CD14-positive monocyte (primary cell): ENCODE measurements around the gene PHACTR3. TPM values are rescaled to one million over a fixed set of nuclear protein-coding genes. Genes with fewer than 3 reads are reported as not detected.

Experiments
- DNase-seq, 3 donors: peaks; one replicate each; pipeline ENCODE4 v3.0.0-alpha.2; 2011 to 2022
- H2AFZ ChIP-seq: 2 replicates; pipeline ENCODE4 v1.6.0; 2012; ENCODE audit warnings: mild to moderate bottlenecking, low read depth, low read length, inconsistent platforms; ENCODE audit not compliant: insufficient read depth, poor library complexity, severe bottlenecking
- H3K27ac ChIP-seq, 2 donors: 1 replicate in 1 of 2; 2 replicates in 1 of 2; pipeline ENCODE4 v1.5.1; 2012 to 2013; ENCODE audit warnings: low read length in 2 of 2, control low read depth in 1 of 2, inconsistent platforms in 1 of 2, low read depth in 1 of 2, mild to moderate bottlenecking in 1 of 2
- H3K27me3 ChIP-seq, 2 donors: one replicate each; pipeline versions ENCODE4 v1.6.0 to v1.6.1; 2011 to 2013; ENCODE audit warnings: low read length in 2 of 2; ENCODE audit not compliant: control insufficient read depth in 2 of 2, insufficient read depth in 2 of 2
- H3K36me3 ChIP-seq, 2 donors: replicated peaks in 1 of 2; 1 replicate in 1 of 2; 2 replicates in 1 of 2; pipeline versions ENCODE4 v1.5.1 to v1.6.1; 2012 to 2013; ENCODE audit warnings: low read length in 2 of 2, control low read depth in 1 of 2, inconsistent platforms in 1 of 2, mild to moderate bottlenecking in 1 of 2; ENCODE audit not compliant: insufficient read depth in 2 of 2, control insufficient read depth in 1 of 2
- H3K4me1 ChIP-seq, 2 donors: 1 replicate in 1 of 2; 2 replicates in 1 of 2; pipeline versions ENCODE4 v1.5.1 to v1.6.1; 2012 to 2013; ENCODE audit warnings: low read length in 2 of 2, control low read depth in 1 of 2, inconsistent platforms in 1 of 2, mild to moderate bottlenecking in 1 of 2, moderate library complexity in 1 of 2; ENCODE audit not compliant: insufficient read depth in 2 of 2, control insufficient read depth in 1 of 2
- H3K4me2 ChIP-seq: replicated peaks from 2 replicates; pipeline ENCODE3; 2012; ENCODE audit warnings: low read length, moderate library complexity, mild to moderate bottlenecking; ENCODE audit not compliant: poor library complexity, severe bottlenecking; ENCODE audit errors: extremely low read depth
- H3K4me3 ChIP-seq, 3 experiments: fragments of 200-600 bp in 1 of 3; sonication (generic) in 1 of 3; replicated peaks in 1 of 3; 1 replicate in 2 of 3; 2 replicates in 1 of 3; pipeline ENCODE4 v1.5.1; 2011 to 2013; ENCODE audit warnings: low read length in 3 of 3, mild to moderate bottlenecking in 3 of 3, control low read depth in 2 of 3, low read depth in 2 of 3, inconsistent platforms in 1 of 3, moderate library complexity in 1 of 3
- H3K79me2 ChIP-seq: 2 replicates; pipeline ENCODE4 v1.6.0; 2012; ENCODE audit warnings: mild to moderate bottlenecking, control low read depth, inconsistent platforms, low read length, moderate library complexity; ENCODE audit not compliant: insufficient read depth
- H3K9ac ChIP-seq: 2 replicates; pipeline ENCODE4 v1.6.0; 2017; ENCODE audit warnings: low read length, mild to moderate bottlenecking; ENCODE audit not compliant: insufficient read depth, poor library complexity, severe bottlenecking
- H3K9me3 ChIP-seq, 2 donors: replicated peaks in 1 of 2; 1 replicate in 1 of 2; 2 replicates in 1 of 2; pipeline versions ENCODE4 v1.5.1 to v1.6.1; 2012 to 2013; ENCODE audit warnings: low read length in 2 of 2, control low read depth in 1 of 2; ENCODE audit not compliant: control insufficient read depth in 1 of 2, insufficient read depth in 1 of 2
- H4K20me1 ChIP-seq: 2 replicates; pipeline ENCODE4 v1.6.0; 2012; ENCODE audit warnings: mild to moderate bottlenecking, low read length, control low read depth, moderate library complexity; ENCODE audit not compliant: insufficient read depth
- H3K27ac Mint-ChIP-seq, 7 donors: one replicate each; pipeline ENCODE4 v1.8.0; 2020; ENCODE audit warnings: mild to moderate bottlenecking in 7 of 7, mixed read lengths in 7 of 7, moderate library complexity in 6 of 7, inconsistent platforms in 2 of 7
- H3K27me3 Mint-ChIP-seq, 3 donors: one replicate each; pipeline ENCODE4 v1.8.0; 2021 to 2022; ENCODE audit warnings: low read depth in 3 of 3, mild to moderate bottlenecking in 3 of 3, mixed read lengths in 3 of 3, moderate library complexity in 3 of 3, inconsistent platforms in 1 of 3
- H3K36me3 Mint-ChIP-seq, 2 donors: one replicate each; pipeline ENCODE4 v1.8.0; 2020; ENCODE audit warnings: mixed read lengths in 2 of 2, inconsistent platforms in 1 of 2, mild to moderate bottlenecking in 1 of 2
- H3K4me1 Mint-ChIP-seq: one replicate; pipeline ENCODE4 v1.8.0; 2020; ENCODE audit warnings: mild to moderate bottlenecking, mixed read lengths
- H3K4me3 Mint-ChIP-seq, 2 donors: one replicate each; pipeline ENCODE4 v1.8.0; 2020; ENCODE audit warnings: mild to moderate bottlenecking in 2 of 2, mixed read lengths in 2 of 2, moderate library complexity in 1 of 2
- H3K9me3 Mint-ChIP-seq, 7 donors: one replicate each; pipeline ENCODE4 v1.8.0; 2020 to 2022; ENCODE audit warnings: mixed read lengths in 7 of 7, mild to moderate bottlenecking in 6 of 7, moderate library complexity in 6 of 7, inconsistent platforms in 2 of 7
- CTCF ChIP-seq: fragments of 200-600 bp; IDR thresholded peaks from one replicate; pipeline ENCODE4 v1.8.0; 2022; ENCODE audit warnings: antibody characterized with exemption, mild to moderate bottlenecking
- WGBS: methylation state at CpG from one replicate; pipeline ENCODE4 v1.1.5; 2013; ENCODE audit warnings: missing lambda C conversion rate; ENCODE audit not compliant: insufficient coverage; 5-methylcytosine and 5-hydroxymethylcytosine counted together
- intact Hi-C, 2 donors: fragments of 100-400 bp; cut with micrococcal nuclease; formaldehyde crosslinking; loops; one replicate each; pipeline versions ENCODE4 v1.15.0 to v1.15.1; 2023
- polyA plus RNA-seq, 3 donors: library from polyadenylated mRNA; depleted of rRNA in 1 of 3; unstranded in 2 of 3; stranded (reverse) in 1 of 3; fragments of 300-500 nt in 2 of 3; fragments of >200 nt in 1 of 3; fragmentation: Illumina TruSeq in 2 of 3; gene quantifications; 1 replicate in 2 of 3; 2 replicates in 1 of 3; pipeline ENCODE4 v1.2.3, GENCODE V29; 2012 to 2021

Gene PHACTR3
- polyA plus RNA-seq, 3 donors: 0.11 to 0.17 TPM; not detected in 1

GRCh38 chr20:59816146-59816738 is 211.9 kb downstream of the PHACTR3 start:
- no peaks in the 10 kb centered on the region for H3K9me3 ChIP-seq
- intact Hi-C loops: no loop called here
- DNase-seq: no peak
- Mint-ChIP-seq H3K4me3 (no peak overlapping the region), H3K27me3 (peaks cover 6 to 11% (median 11%) of the 10 kb centered on the region in 3 donors), H3K27ac (no peak overlapping the region), H3K9me3 (peaks cover 0 to 1% (median 0%) of the 10 kb centered on the region in 7 donors), H3K36me3 (no peaks in the 10 kb centered on the region), H3K4me1 (no peaks in the 10 kb centered on the region)
- H3K27me3 ChIP-seq: no peaks in the 10 kb centered on the region
- H3K79me2 ChIP-seq: no peaks in the 10 kb centered on the region
- H3K4me1 ChIP-seq: no peaks in the 10 kb centered on the region
- no peak overlapping the region for H3K4me3 ChIP-seq
- no peak overlapping the region for H2AFZ ChIP-seq
- H3K27ac ChIP-seq: no peak overlapping the region
- H3K36me3 ChIP-seq: no peaks in the 10 kb centered on the region
- no peak for TF ChIP-seq CTCF
- WGBS: 60% methylated on average over 2 of the region's 4 CpGs
- no peaks in the 10 kb centered on the region for H4K20me1 ChIP-seq
- no peak overlapping the region for H3K4me2 ChIP-seq
- no peak overlapping the region for H3K9ac ChIP-seq

- Histone ChIP-seq H3K79me2 (no peaks in the 10 kb centered on the region), H2AFZ (no peak overlapping the region), H3K4me1 (no peaks in the 10 kb centered on the region), H3K4me3 (no peak overlapping the region), H3K4me2 (no peak overlapping the region), H3K27ac (no peak overlapping the region), H3K27me3 (no peaks in the 10 kb centered on the region), H3K9ac (no peak overlapping the region), H4K20me1 (no peaks in the 10 kb centered on the region), H3K9me3 (no peaks in the 10 kb centered on the region), H3K36me3 (no peaks in the 10 kb centered on the region)
- H3K36me3 Mint-ChIP-seq: no peaks in the 10 kb centered on the region
- no peak overlapping the region for H3K27ac Mint-ChIP-seq
- WGBS: 95% methylated on average over 4 of the region's 4 CpGs
- no peak for TF ChIP-seq CTCF
- no peaks in the 10 kb centered on the region for H3K4me1 Mint-ChIP-seq
- H3K9me3 Mint-ChIP-seq: peaks cover 0 to 1% (median 0%) of the 10 kb centered on the region in 7 donors
- DNase-seq: no peak
- peaks cover 6 to 12% (median 8%) of the 10 kb centered on the region in 3 donors for H3K27me3 Mint-ChIP-seq
- intact Hi-C loops: no loop called here
- no peak overlapping the region for H3K4me3 Mint-ChIP-seq
These were observed 213.1 kb downstream of the PHACTR3 start for GRCh38 chr20:59817406-59817805.
